ENCODE data around the gene RALGDS.
"Not testable (repeated sequence)": the region's sequence is repeated elsewhere in the genome, so short reads cannot be mapped to it uniquely, and the experiment has no call there.

Gene RALGDS

GRCh38 chr9:133063500-133064231 is 57.4 kb downstream of the RALGDS start:
- no peaks in the 10 kb centered on the region for H3K36me3 ChIP-seq (replicated peaks; ENCODE audit: low read depth, low read length)
- H3K4me1 ChIP-seq (ENCODE audit: low read length): no peaks in the 10 kb centered on the region
- H2AFZ ChIP-seq (ENCODE audit: low read depth, low read length): no peak overlapping the region
- H4K20me1 ChIP-seq (ENCODE audit: insufficient read depth, low read length): no peaks in the 10 kb centered on the region
- H3K27ac ChIP-seq (ENCODE audit: low read length): no peak overlapping the region
- H3K9me3 ChIP-seq (ENCODE audit: insufficient read depth, low read length): no peaks in the 10 kb centered on the region
- no peak for TF ChIP-seq CTCF (IDR thresholded peaks at IDR 0.05; ENCODE audit: low read depth, low read length)
- TF ChIP-seq EZH2phosphoT487 (IDR thresholded peaks at IDR 0.05; ENCODE audit: low read depth): no peak
- H3K79me2 ChIP-seq (ENCODE audit: low read length): no peaks in the 10 kb centered on the region
- H3K27me3 ChIP-seq (ENCODE audit: low read depth, low read length): no peaks in the 10 kb centered on the region
- no peak overlapping the region for H3K4me2 ChIP-seq (ENCODE audit: low read length)
- no peak overlapping the region for H3K4me3 ChIP-seq (ENCODE audit: low read length)
- no peak overlapping the region for H3K9ac ChIP-seq (ENCODE audit: low read length)

- no peak overlapping the region for H2AFZ ChIP-seq (ENCODE audit: low read depth, low read length)
- H3K9me3 ChIP-seq (ENCODE audit: insufficient read depth, low read length): no peaks in the 10 kb centered on the region
- no peak overlapping the region for H3K27ac ChIP-seq (ENCODE audit: low read length)
- no peaks in the 10 kb centered on the region for H3K36me3 ChIP-seq (replicated peaks; ENCODE audit: low read depth, low read length)
- no peak overlapping the region for H3K4me2 ChIP-seq (ENCODE audit: low read length)
- H3K4me1 ChIP-seq (ENCODE audit: low read length): no peaks in the 10 kb centered on the region
- no peak overlapping the region for H3K9ac ChIP-seq (ENCODE audit: low read length)
- TF ChIP-seq EZH2phosphoT487 (IDR thresholded peaks at IDR 0.05; ENCODE audit: low read depth): no peak
- no peak for TF ChIP-seq CTCF (IDR thresholded peaks at IDR 0.05; ENCODE audit: low read depth, low read length)
- no peaks in the 10 kb centered on the region for H3K27me3 ChIP-seq (ENCODE audit: low read depth, low read length)
- H4K20me1 ChIP-seq (ENCODE audit: insufficient read depth, low read length): no peaks in the 10 kb centered on the region
- no peak overlapping the region for H3K4me3 ChIP-seq (ENCODE audit: low read length)
- H3K79me2 ChIP-seq (ENCODE audit: low read length): no peaks in the 10 kb centered on the region
These were observed 57.9 kb downstream of the RALGDS start for GRCh38 chr9:133063159-133063499.

DNA sequence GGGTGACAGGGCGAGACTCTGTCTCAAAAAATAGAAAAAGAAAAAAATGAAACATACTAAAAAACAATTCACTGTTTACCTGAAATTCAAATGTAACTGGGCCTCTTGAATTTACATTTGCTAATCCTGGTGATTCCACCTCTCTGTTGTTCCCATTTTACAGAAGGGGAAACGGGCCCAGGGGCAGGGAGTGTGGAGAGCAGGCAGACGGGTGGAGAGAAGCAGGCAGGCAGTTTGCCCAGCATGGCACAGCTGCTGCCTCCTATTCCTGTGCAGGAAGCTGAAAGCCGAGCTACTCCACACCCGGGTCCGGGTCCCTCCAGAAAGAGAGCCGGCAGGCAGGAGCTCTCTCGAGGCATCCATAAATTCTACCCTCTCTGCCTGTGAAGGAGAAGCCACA is 58.5 kb downstream of the RALGDS start:
- H3K4me1 ChIP-seq (ENCODE audit: low read length); H3K27me3 ChIP-seq (ENCODE audit: low read depth, low read length); H3K9me3 ChIP-seq (ENCODE audit: insufficient read depth, low read length); H3K36me3 ChIP-seq (replicated peaks; ENCODE audit: low read depth, low read length); H3K4me3 ChIP-seq (ENCODE audit: low read length); H2AFZ ChIP-seq (ENCODE audit: low read depth, low read length); H4K20me1 ChIP-seq (ENCODE audit: insufficient read depth, low read length); H3K9ac ChIP-seq (ENCODE audit: low read length); H3K27ac ChIP-seq (ENCODE audit: low read length); H3K4me2 ChIP-seq (ENCODE audit: low read length); H3K79me2 ChIP-seq (ENCODE audit: low read length): not testable (repeated sequence)

GRCh38 chr9:133061764-133062145 is 59.3 kb downstream of the RALGDS start, which contains the start of gene CEL:
Gene CEL (plus strand): TSS chr9:133061981. CDS start chr9:133062003, 22 bp downstream.
- not testable (repeated sequence) for H4K20me1 ChIP-seq (ENCODE audit: insufficient read depth, low read length); H3K27ac ChIP-seq (ENCODE audit: low read length); H3K79me2 ChIP-seq (ENCODE audit: low read length)

GRCh38 chr9:133061019-133061763 is 59.8 kb downstream of the RALGDS start:
- not testable (repeated sequence) for H3K27me3 ChIP-seq (ENCODE audit: low read depth, low read length); H2AFZ ChIP-seq (ENCODE audit: low read depth, low read length); H3K9me3 ChIP-seq (ENCODE audit: insufficient read depth, low read length); H3K9ac ChIP-seq (ENCODE audit: low read length); H3K4me2 ChIP-seq (ENCODE audit: low read length); H3K36me3 ChIP-seq (replicated peaks; ENCODE audit: low read depth, low read length); H3K79me2 ChIP-seq (ENCODE audit: low read length); H3K4me3 ChIP-seq (ENCODE audit: low read length); H3K27ac ChIP-seq (ENCODE audit: low read length); H4K20me1 ChIP-seq (ENCODE audit: insufficient read depth, low read length); H3K4me1 ChIP-seq (ENCODE audit: low read length)

More at GRCh38 chr9:133061764-133062145, 59.3 kb downstream of the RALGDS start, which contains the start of gene CEL:
- not testable (repeated sequence) for H3K9me3 ChIP-seq (ENCODE audit: insufficient read depth, low read length); H3K9ac ChIP-seq (ENCODE audit: low read length); H3K27me3 ChIP-seq (ENCODE audit: low read depth, low read length); H3K36me3 ChIP-seq (replicated peaks; ENCODE audit: low read depth, low read length); H3K4me1 ChIP-seq (ENCODE audit: low read length); H2AFZ ChIP-seq (ENCODE audit: low read depth, low read length); H3K4me2 ChIP-seq (ENCODE audit: low read length); H3K4me3 ChIP-seq (ENCODE audit: low read length)
